ENCODE results near the gene ANO4.
"Not testable (repeated sequence)": the region's sequence is repeated elsewhere in the genome, so short reads cannot be mapped to it uniquely, and the experiment has no call there.

ANO4 gene

DNA sequence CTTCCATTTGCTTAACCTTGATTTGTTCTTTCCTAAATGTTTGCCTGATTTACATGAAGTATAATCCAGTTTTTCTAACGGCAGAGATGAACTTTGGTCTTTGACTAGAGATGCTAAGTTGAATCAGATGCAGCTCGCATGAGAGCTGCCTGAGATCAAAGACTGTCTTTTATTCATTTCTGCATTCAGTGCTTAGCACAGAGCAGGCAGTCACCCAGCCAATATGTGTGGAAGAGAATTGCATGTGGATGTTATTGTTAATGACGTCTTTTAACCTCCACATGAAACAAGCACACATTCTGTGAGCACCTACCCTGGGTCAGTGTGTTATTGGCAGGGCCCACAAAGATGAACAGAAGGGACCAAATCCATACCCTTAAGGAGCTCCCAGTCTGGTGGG is 316.3 kb downstream of the ANO4 start:
- DNase-seq: no peak

DNA sequence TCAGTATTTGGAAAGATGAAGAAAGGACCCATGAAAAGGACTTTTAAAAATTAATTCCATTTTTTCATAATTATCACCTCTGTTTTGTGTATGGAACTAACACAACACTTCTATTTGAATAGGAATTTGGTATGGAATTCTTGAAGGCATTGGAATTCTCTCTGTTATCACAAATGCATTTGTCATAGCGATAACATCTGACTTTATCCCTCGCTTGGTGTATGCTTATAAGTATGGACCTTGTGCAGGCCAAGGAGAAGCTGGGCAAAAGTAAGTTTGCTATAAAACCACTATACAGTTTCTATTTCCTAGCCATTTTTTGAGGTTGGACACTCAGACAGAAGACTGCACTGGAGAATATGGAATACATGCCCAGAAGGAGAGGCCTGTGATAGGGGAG is 316.9 kb downstream of the ANO4 start:
- no peak for DNase-seq

DNA sequence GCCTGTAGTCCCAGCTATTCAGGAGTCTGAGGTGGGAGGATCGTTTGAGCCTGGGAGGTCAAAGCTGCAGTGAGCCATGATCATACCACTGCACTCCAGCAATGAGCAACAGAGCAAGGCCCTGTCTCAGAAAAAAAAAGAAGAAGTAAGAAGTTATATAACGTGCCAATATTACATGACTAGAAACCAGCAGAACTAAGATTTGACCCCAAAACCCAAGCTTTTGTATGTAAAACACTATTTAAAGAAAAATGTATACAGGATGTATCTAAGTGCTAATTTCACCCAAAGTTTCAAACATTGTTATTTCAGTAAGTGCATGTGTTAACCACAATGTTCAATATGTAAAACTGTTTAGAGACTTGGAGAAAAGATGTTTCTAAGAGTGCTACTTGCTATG is 320.8 kb downstream of the ANO4 start:
- no peak for DNase-seq

DNA sequence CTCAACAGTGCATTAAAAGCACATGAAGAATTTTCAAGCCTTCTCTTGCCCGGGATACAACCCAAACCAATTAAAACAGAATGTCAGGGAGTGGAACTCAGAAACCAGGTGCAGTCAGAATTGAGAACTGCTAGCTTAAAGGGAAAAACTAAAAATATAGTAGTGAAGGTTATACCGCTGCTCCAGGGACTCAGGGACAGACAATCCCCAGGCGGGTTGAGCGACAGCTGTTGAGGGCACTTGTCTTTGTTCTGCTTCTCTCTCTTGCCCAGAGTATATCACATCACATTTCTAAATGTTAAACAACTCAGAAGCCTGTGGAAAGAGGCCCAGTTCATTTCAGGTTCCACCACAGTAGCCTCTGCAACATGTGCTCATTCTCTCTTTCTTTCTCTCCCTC is 322.3 kb downstream of the ANO4 start:
- DNase-seq: no peak

DNA sequence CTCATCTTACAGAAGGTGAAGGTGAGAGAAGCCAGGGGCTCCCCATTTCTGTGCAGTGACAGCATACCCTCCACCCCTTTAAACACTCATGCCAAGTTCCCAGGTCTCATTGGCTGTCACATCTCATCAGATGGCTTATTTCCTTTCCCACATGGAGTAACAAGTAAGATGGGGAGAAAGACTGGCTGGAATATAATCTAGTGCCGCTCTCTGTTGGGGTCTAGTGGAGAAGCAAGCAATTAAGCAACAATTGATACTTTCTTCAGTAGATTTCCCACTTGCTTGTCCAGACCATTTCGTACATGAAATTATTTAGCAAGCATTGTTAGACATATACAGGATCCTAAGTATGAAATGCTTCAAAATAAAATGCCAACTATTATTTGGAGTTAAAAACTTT is 323.3 kb downstream of the ANO4 start:
- no peak for DNase-seq

GRCh38 chr12:101127521-101128219 is 333.1 kb downstream of the ANO4 start:
- no peak for DNase-seq

DNA sequence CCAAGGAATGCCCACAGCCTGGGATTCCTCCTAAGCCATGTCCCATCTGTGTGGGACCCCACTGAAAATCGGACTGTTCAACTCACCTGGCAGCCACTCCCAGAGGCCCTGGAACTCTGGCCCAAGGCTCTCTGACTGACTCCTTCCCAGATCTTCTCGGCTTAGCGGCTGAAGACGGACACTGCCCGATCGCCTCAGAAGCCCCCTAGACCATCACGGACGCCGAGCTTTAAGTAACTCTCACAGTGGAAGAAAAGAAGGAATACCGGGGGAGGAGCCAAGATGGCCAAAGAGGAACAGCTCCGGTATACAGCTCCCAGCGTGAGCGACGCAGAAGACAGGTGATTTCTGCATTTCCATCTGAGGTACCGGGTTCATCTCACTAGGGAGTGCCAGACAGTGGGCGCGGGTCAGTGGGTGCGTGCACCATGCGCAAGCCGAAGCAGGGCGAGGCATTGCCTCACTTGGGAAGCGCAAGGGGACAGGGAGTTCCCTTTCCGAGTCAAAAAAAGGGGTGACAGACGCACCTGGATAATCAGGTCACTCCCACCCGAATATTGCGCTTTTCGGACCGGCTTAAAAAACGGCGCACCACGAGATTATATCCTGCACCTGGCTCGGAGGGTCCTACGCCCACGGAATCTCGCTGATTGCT is 351.3 kb downstream of the ANO4 start:
- DNase-seq: not testable (repeated sequence)

DNA sequence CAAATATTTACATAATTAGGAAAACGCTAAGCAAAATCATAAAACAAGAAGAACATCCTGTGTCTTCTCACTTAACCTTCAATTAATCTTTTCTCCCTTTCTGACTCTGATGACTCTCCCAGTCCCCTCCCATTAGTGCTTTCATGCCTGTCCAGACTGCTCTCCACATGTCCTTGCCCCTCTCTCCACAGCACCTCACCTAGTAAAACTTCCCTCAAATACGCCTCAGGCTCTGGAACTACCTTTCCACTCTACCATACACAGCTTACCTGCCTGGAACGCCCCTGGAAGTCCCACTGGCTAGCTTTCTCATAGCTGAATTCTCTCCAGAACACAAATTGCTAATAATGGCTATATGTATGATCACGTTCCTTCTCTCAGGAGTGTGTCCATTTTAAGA is 370.7 kb downstream of the ANO4 start:
- DNase-seq: no peak

GRCh38 chr12:101166866-101167265 is 372.3 kb downstream of the ANO4 start:
- DNase-seq: no peak

- no peak for DNase-seq
Observed at GRCh38 chr12:101168001-101168400, 373.4 kb downstream of the ANO4 start.

DNA sequence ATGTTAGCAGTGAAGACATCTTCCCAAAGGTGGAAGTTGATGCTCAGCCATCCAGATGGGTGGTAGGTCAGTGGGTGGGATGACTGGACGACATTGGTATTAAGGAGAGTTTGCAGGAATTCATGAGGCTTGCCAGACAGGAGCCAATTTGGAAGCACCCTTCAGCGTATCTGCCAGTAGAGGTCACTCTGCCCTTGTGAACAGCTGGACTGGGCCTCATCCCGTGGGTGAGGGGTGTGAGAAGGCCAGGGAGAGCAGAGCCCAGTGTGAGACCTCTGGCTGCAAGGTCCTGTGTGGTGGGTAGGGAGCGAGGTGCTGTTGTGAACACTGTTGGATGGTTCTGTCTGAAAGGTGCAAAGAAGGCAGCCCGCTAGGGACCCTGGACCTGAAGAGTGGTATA is 377.7 kb downstream of the ANO4 start:
- no peak for DNase-seq

GRCh38 chr12:101173197-101173749 is 378.7 kb downstream of the ANO4 start:
- DNase-seq: no peak

- DNase-seq: no peak
Observed at GRCh38 chr12:101174541-101174940, 380.0 kb downstream of the ANO4 start.
